Measurements from ENCODE around the gene SRGAP3. TPM values are rescaled to one million over a fixed set of nuclear protein-coding genes. Genes with fewer than 3 reads are reported as not detected.

SRGAP3 gene
- total RNA-seq, 1 experiment from 2014 or later: 17.9 TPM

DNA sequence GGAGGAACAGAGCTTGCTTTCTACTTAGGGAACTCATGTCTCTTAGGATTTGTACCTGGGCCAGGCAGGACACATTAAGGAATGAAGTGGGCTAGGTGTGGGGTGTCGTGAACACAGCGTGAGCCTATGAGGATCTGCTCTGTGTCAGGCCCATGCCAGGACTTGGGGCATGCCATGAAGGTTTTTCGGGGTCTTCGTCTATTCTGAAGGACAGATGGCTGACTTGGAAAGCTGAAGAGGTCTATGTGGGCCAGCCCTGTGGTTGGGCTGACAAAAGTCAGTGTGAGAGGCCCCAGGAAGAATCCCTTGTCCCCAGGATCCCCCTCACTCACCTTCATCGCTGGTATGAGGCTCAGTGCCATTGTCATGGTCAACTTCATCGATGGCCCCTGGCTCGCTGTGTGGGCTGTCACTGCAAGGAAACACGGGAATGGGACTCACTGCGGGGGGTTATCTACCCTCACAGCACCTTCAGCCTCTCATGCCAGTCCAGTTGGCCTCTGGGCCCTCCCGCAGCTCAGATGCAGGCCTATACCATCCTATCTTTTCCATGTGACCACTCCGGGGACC lies 239.4 kb downstream of the SRGAP3 start (continued):
- TF ChIP-seq, protein P1, sequence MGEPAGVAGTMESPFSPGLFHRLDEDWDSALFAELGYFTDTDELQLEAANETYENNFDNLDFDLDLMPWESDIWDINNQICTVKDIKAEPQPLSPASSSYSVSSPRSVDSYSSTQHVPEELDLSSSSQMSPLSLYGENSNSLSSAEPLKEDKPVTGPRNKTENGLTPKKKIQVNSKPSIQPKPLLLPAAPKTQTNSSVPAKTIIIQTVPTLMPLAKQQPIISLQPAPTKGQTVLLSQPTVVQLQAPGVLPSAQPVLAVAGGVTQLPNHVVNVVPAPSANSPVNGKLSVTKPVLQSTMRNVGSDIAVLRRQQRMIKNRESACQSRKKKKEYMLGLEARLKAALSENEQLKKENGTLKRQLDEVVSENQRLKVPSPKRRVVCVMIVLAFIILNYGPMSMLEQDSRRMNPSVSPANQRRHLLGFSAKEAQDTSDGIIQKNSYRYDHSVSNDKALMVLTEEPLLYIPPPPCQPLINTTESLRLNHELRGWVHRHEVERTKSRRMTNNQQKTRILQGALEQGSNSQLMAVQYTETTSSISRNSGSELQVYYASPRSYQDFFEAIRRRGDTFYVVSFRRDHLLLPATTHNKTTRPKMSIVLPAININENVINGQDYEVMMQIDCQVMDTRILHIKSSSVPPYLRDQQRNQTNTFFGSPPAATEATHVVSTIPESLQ (CRISPR knock-in tag; IDR thresholded peaks at IDR 0.05): no peak

DNA sequence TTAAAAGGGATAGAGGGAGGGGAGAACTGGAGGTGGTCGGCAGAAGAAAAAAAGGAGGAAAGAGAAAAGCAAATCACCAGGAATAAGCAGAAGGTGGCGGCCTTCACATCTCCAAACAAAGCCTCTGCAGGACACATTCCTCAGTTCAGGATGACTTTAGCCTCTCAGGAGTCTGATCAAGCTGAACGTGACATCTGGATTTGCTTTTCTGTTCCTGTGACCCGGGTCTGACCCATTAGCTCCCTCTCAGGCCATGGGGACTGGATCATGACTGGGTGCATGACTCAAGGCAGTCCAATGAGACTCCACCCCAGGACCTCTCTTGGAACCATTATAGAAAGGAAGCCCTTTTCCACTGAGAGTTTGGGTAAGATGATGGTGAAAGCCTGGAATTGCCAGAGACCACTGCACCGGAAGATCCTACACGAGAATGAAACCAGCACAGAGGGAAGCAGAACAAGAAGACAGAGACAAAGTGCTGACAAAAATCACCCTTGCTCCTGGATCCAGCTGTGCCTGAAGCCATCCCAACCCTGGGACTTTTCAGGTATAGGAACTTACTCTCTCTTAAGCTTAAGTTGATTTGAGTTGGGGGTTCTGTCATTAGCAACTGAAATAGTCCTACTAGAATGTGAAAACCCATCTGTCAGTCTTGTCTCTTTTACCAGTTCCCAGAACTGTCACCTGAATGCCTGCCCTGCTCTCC lies 240.7 kb downstream of the SRGAP3 start:
- Mint-ChIP-seq H3K36me3 (0 out of 2 replicates have a peak, but pooled peaks cover 7% of the 10 kb centered on the region), H3K9me3 (peaks cover 10% of the 10 kb centered on the region), H3K27me3 (ENCODE audit: low read depth) (no peaks in the 10 kb centered on the region), H3K4me3 (no peak overlapping the region), H3K27ac (no peak overlapping the region), H3K4me1 (peaks cover 9% of the 10 kb centered on the region)
- ChIA-PET CTCF (interaction anchor here (0.8 to 2.4 kb wide), 5 partner anchors 12 to 308 kb away, joined by 3 to 16 read pairs (median 3); no protein-coding TSS in a partner anchor), POLR2A (no interaction called here)
- ATAC-seq (peak; percentile 58), DNase-seq (ENCODE audit: low spot score) (no peak)
- TF ChIP-seq, protein P2, sequence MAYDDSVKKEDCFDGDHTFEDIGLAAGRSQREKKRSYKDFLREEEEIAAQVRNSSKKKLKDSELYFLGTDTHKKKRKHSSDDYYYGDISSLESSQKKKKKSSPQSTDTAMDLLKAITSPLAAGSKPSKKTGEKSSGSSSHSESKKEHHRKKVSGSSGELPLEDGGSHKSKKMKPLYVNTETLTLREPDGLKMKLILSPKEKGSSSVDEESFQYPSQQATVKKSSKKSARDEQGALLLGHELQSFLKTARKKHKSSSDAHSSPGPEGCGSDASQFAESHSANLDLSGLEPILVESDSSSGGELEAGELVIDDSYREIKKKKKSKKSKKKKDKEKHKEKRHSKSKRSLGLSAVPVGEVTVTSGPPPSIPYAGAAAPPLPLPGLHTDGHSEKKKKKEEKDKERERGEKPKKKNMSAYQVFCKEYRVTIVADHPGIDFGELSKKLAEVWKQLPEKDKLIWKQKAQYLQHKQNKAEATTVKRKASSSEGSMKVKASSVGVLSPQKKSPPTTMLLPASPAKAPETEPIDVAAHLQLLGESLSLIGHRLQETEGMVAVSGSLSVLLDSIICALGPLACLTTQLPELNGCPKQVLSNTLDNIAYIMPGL (CRISPR knock-in tag; IDR thresholded peaks at IDR 0.05): no peak
- TF ChIP-seq, protein P3, sequence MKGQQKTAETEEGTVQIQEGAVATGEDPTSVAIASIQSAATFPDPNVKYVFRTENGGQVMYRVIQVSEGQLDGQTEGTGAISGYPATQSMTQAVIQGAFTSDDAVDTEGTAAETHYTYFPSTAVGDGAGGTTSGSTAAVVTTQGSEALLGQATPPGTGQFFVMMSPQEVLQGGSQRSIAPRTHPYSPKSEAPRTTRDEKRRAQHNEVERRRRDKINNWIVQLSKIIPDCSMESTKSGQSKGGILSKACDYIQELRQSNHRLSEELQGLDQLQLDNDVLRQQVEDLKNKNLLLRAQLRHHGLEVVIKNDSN (CRISPR knock-in tag; IDR thresholded peaks at IDR 0.05): no peak
- TF ChIP-seq, protein P1 (CRISPR knock-in tag; IDR thresholded peaks at IDR 0.05): no peak
- TF ChIP-seq FOXJ3 (CRISPR knock-in tag; IDR thresholded peaks at IDR 0.05; ENCODE audit: borderline replicate concordance) (no peak), MXD4 (CRISPR knock-in tag; IDR thresholded peaks at IDR 0.05; ENCODE audit: borderline replicate concordance) (no peak), NFYB (CRISPR knock-in tag; conservative IDR thresholded peaks at IDR 0.05; ENCODE audit: low read depth) (no peak), ZNF317 (CRISPR knock-in tag; IDR thresholded peaks at IDR 0.05; ENCODE audit: borderline replicate concordance, low read depth) (no peak), RELA (CRISPR knock-in tag; IDR thresholded peaks at IDR 0.05; ENCODE audit: borderline replicate concordance) (no peak)
- TF ChIP-seq, protein P4, sequence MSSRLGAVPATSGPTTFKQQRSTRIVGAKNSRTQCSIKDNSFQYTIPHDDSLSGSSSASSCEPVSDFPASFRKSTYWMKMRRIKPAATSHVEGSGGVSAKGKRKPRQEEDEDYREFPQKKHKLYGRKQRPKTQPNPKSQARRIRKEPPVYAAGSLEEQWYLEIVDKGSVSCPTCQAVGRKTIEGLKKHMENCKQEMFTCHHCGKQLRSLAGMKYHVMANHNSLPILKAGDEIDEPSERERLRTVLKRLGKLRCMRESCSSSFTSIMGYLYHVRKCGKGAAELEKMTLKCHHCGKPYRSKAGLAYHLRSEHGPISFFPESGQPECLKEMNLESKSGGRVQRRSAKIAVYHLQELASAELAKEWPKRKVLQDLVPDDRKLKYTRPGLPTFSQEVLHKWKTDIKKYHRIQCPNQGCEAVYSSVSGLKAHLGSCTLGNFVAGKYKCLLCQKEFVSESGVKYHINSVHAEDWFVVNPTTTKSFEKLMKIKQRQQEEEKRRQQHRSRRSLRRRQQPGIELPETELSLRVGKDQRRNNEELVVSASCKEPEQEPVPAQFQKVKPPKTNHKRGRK (CRISPR knock-in tag; IDR thresholded peaks at IDR 0.05; ENCODE audit: borderline replicate concordance): no peak
- TF ChIP-seq, protein P5, sequence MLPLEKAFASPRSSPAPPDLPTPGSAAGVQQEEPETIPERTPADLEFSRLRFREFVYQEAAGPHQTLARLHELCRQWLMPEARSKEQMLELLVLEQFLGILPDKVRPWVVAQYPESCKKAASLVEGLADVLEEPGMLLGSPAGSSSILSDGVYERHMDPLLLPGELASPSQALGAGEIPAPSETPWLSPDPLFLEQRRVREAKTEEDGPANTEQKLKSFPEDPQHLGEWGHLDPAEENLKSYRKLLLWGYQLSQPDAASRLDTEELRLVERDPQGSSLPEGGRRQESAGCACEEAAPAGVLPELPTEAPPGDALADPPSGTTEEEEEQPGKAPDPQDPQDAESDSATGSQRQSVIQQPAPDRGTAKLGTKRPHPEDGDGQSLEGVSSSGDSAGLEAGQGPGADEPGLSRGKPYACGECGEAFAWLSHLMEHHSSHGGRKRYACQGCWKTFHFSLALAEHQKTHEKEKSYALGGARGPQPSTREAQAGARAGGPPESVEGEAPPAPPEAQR (CRISPR knock-in tag; IDR thresholded peaks at IDR 0.05): no peak
- TF ChIP-seq, protein P6, sequence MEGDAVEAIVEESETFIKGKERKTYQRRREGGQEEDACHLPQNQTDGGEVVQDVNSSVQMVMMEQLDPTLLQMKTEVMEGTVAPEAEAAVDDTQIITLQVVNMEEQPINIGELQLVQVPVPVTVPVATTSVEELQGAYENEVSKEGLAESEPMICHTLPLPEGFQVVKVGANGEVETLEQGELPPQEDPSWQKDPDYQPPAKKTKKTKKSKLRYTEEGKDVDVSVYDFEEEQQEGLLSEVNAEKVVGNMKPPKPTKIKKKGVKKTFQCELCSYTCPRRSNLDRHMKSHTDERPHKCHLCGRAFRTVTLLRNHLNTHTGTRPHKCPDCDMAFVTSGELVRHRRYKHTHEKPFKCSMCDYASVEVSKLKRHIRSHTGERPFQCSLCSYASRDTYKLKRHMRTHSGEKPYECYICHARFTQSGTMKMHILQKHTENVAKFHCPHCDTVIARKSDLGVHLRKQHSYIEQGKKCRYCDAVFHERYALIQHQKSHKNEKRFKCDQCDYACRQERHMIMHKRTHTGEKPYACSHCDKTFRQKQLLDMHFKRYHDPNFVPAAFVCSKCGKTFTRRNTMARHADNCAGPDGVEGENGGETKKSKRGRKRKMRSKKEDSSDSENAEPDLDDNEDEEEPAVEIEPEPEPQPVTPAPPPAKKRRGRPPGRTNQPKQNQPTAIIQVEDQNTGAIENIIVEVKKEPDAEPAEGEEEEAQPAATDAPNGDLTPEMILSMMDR (IDR thresholded peaks at IDR 0.05): no peak
- TF ChIP-seq, protein P7, sequence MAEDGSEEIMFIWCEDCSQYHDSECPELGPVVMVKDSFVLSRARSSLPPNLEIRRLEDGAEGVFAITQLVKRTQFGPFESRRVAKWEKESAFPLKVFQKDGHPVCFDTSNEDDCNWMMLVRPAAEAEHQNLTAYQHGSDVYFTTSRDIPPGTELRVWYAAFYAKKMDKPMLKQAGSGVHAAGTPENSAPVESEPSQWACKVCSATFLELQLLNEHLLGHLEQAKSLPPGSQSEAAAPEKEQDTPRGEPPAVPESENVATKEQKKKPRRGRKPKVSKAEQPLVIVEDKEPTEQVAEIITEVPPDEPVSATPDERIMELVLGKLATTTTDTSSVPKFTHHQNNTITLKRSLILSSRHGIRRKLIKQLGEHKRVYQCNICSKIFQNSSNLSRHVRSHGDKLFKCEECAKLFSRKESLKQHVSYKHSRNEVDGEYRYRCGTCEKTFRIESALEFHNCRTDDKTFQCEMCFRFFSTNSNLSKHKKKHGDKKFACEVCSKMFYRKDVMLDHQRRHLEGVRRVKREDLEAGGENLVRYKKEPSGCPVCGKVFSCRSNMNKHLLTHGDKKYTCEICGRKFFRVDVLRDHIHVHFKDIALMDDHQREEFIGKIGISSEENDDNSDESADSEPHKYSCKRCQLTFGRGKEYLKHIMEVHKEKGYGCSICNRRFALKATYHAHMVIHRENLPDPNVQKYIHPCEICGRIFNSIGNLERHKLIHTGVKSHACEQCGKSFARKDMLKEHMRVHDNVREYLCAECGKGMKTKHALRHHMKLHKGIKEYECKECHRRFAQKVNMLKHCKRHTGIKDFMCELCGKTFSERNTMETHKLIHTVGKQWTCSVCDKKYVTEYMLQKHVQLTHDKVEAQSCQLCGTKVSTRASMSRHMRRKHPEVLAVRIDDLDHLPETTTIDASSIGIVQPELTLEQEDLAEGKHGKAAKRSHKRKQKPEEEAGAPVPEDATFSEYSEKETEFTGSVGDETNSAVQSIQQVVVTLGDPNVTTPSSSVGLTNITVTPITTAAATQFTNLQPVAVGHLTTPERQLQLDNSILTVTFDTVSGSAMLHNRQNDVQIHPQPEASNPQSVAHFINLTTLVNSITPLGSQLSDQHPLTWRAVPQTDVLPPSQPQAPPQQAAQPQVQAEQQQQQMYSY (CRISPR knock-in tag; IDR thresholded peaks at IDR 0.05): no peak
- TF ChIP-seq, protein P8, sequence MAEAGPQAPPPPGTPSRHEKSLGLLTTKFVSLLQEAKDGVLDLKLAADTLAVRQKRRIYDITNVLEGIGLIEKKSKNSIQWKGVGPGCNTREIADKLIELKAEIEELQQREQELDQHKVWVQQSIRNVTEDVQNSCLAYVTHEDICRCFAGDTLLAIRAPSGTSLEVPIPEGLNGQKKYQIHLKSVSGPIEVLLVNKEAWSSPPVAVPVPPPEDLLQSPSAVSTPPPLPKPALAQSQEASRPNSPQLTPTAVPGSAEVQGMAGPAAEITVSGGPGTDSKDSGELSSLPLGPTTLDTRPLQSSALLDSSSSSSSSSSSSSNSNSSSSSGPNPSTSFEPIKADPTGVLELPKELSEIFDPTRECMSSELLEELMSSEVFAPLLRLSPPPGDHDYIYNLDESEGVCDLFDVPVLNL (CRISPR knock-in tag; IDR thresholded peaks at IDR 0.05; ENCODE audit: borderline replicate concordance, low read depth): no peak
- TF ChIP-seq, protein P9, sequence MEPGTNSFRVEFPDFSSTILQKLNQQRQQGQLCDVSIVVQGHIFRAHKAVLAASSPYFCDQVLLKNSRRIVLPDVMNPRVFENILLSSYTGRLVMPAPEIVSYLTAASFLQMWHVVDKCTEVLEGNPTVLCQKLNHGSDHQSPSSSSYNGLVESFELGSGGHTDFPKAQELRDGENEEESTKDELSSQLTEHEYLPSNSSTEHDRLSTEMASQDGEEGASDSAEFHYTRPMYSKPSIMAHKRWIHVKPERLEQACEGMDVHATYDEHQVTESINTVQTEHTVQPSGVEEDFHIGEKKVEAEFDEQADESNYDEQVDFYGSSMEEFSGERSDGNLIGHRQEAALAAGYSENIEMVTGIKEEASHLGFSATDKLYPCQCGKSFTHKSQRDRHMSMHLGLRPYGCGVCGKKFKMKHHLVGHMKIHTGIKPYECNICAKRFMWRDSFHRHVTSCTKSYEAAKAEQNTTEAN (CRISPR knock-in tag; IDR thresholded peaks at IDR 0.05): no peak

Data from WTC11 (cell line).